CD4-positive, alpha-beta memory T cell (primary cell): ENCODE data around the gene INSM2. TPM values are rescaled to one million over a fixed set of nuclear protein-coding genes. Genes with fewer than 3 reads are reported as not detected.

Experiments
- CTCF ChIA-PET: fragments of 350-600 bp; sonication (Branson Sonifier 250); formaldehyde crosslinking; loops from one replicate; lab custom pipeline; 2021; ENCODE audit warnings: inconsistent platforms; ENCODE audit not compliant: partially characterized antibody; lab: Charles Lee
- POLR2A ChIA-PET: fragments of 350-600 bp; sonication (Branson Sonifier 250); formaldehyde crosslinking; loops from one replicate; lab custom pipeline; 2021; ENCODE audit not compliant: partially characterized antibody; lab: Charles Lee
- DNase-seq, 5 donors: peaks; one replicate each; pipeline versions ENCODE4 v3.0.0 to v3.0.0-alpha.2; 2020 to 2022; ENCODE audit warnings: mixed read lengths in 1 of 5
- H3K27ac ChIP-seq: one replicate; pipeline ENCODE4 v1.7.0; 2013; ENCODE audit warnings: low read depth, low read length
- H3K27me3 ChIP-seq: 2 replicates; pipeline ENCODE4 v1.7.0; 2013; ENCODE audit warnings: mild to moderate bottlenecking, low read length, moderate library complexity; ENCODE audit not compliant: insufficient read depth
- H3K36me3 ChIP-seq: 2 replicates; pipeline ENCODE4 v1.7.0; 2013; ENCODE audit warnings: mild to moderate bottlenecking, low read length, moderate library complexity; ENCODE audit not compliant: insufficient read depth
- H3K4me1 ChIP-seq: 2 replicates; pipeline ENCODE4 v1.7.0; 2013; ENCODE audit warnings: mild to moderate bottlenecking, low read length, moderate library complexity; ENCODE audit not compliant: insufficient read depth
- H3K4me3 ChIP-seq, 2 donors: one replicate each; pipeline ENCODE4 v1.7.0; 2013; ENCODE audit warnings: low read length in 2 of 2, mild to moderate bottlenecking in 1 of 2
- H3K9me3 ChIP-seq, 2 donors: one replicate each; pipeline ENCODE4 v1.7.0; 2013; ENCODE audit warnings: low read length in 2 of 2, control low read depth in 1 of 2; ENCODE audit not compliant: control insufficient read depth in 1 of 2
- H3K27ac Mint-ChIP-seq, 7 donors: one replicate each; pipeline ENCODE4 v1.8.0; 2020 to 2021; ENCODE audit warnings: mixed read lengths in 7 of 7, mild to moderate bottlenecking in 6 of 7, inconsistent platforms in 3 of 7, moderate library complexity in 3 of 7
- H3K27me3 Mint-ChIP-seq, 2 donors: one replicate each; pipeline ENCODE4 v1.8.0; 2020 to 2021; ENCODE audit warnings: mixed read lengths in 2 of 2
- H3K36me3 Mint-ChIP-seq, 2 donors: one replicate each; pipeline ENCODE4 v1.8.0; 2020 to 2021; ENCODE audit warnings: mixed read lengths in 2 of 2, inconsistent platforms in 1 of 2, mild to moderate bottlenecking in 1 of 2
- H3K4me1 Mint-ChIP-seq, 4 donors: one replicate each; pipeline ENCODE4 v1.8.0; 2020 to 2021; ENCODE audit warnings: mixed read lengths in 4 of 4, mild to moderate bottlenecking in 1 of 4
- H3K4me3 Mint-ChIP-seq, 8 donors: one replicate each; pipeline ENCODE4 v1.8.0; 2020 to 2021; ENCODE audit warnings: mixed read lengths in 8 of 8, mild to moderate bottlenecking in 7 of 8, moderate library complexity in 6 of 8, inconsistent platforms in 3 of 8
- H3K9me3 Mint-ChIP-seq, 8 donors: one replicate each; pipeline ENCODE4 v1.8.0; 2020 to 2021; ENCODE audit warnings: mixed read lengths in 8 of 8, mild to moderate bottlenecking in 5 of 8, inconsistent platforms in 3 of 8, moderate library complexity in 1 of 8
- intact Hi-C: fragments of 100-400 bp; cut with micrococcal nuclease; formaldehyde crosslinking; loops from one replicate; pipeline ENCODE4 v1.15.1; 2023
- polyA plus RNA-seq, 2 donors: library from polyadenylated mRNA; unstranded; fragments of 300-500 nt; fragmentation: Illumina TruSeq; gene quantifications; one replicate each; pipeline ENCODE4 v1.2.3, GENCODE V29; 2021
- total RNA-seq, 2 experiments: library from RNA; stranded (reverse); gene quantifications; one replicate each; pipeline ENCODE4 v1.2.3, GENCODE V29; 2021

The INSM2 gene
- total and polyA plus RNA-seq, 4 experiments from 2014 or later, result not detected

GRCh38 chr14:35565871-35566464 is 32.0 kb downstream of the INSM2 start:
- Histone ChIP-seq H3K27me3 (no peaks in the 10 kb centered on the region), H3K4me3 (no peak overlapping the region), H3K9me3 (no peaks in the 10 kb centered on the region), H3K36me3 (no peaks in the 10 kb centered on the region), H3K4me1 (no peaks in the 10 kb centered on the region), H3K27ac (no peak overlapping the region)
- Mint-ChIP-seq H3K9me3 (no peaks in the 10 kb centered on the region), H3K27me3 (no peaks in the 10 kb centered on the region), H3K4me1 (peaks cover 0 to 4% (median 0%) of the 10 kb centered on the region in 4 donors), H3K4me3 (no peak overlapping the region), H3K36me3 (peaks cover 33 to 53% of the 10 kb centered on the region in 2 donors), H3K27ac (no peak overlapping the region)
- intact Hi-C loops, result no loop called here
- CTCF ChIA-PET, result no interaction called here
- POLR2A ChIA-PET, result no interaction called here
- DNase-seq, result no peak

GRCh38 chr14:35571598-35571997 is 37.6 kb downstream of the INSM2 start:
- Mint-ChIP-seq H3K36me3 (peaks cover 35 to 40% of the 10 kb centered on the region in 2 donors), H3K27ac (no peak overlapping the region), H3K9me3 (no peaks in the 10 kb centered on the region), H3K27me3 (no peaks in the 10 kb centered on the region), H3K4me3 (no peak overlapping the region), H3K4me1 (peaks cover 0 to 4% (median 0%) of the 10 kb centered on the region in 4 donors)
- CTCF ChIA-PET, result no interaction called here
- no peaks in the 10 kb centered on the region for H3K4me1 ChIP-seq
- no peaks in the 10 kb centered on the region for H3K27me3 ChIP-seq
- POLR2A ChIA-PET, result no interaction called here
- H3K27ac ChIP-seq, result no peak overlapping the region
- no peaks in the 10 kb centered on the region for H3K9me3 ChIP-seq
- DNase-seq, result no peak
- H3K36me3 ChIP-seq, result no peaks in the 10 kb centered on the region
- no peak overlapping the region for H3K4me3 ChIP-seq
- intact Hi-C loops, result no loop called here

- ChIA-PET POLR2A (no interaction called here), CTCF (no interaction called here)
- H3K27me3 Mint-ChIP-seq, result no peaks in the 10 kb centered on the region
Observed at GRCh38 chr14:35573911-35574310, 39.9 kb downstream of the INSM2 start.

DNA sequence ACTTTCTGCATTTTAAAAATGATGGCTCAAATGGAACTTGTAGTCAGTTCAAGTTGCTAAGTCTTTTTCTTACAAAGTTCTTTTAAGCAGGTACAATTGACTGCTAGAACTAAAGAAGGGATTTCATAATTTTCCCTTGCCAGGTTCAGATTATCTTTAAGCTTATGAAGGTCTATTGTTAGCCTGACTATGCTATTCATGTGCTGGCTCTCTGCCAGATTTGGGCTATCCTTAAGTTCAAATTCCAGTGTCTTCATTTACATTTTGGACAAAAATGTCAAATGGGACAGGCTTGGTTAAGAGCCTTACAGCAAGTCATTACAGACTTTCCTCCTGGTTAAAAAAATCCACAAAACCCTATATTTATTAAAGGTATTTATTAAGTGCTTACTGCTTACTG is 42.3 kb downstream of the INSM2 start:
- H3K36me3 Mint-ChIP-seq, result peaks cover 23 to 24% of the 10 kb centered on the region in 2 donors
- intact Hi-C loops, result no loop called here

More at GRCh38 chr14:35573911-35574310, 39.9 kb downstream of the INSM2 start:
- Histone ChIP-seq H3K27me3 (no peaks in the 10 kb centered on the region), H3K4me3 (no peak overlapping the region), H3K9me3 (no peaks in the 10 kb centered on the region), H3K4me1 (no peaks in the 10 kb centered on the region), H3K27ac (no peak overlapping the region), H3K36me3 (no peaks in the 10 kb centered on the region)
- Mint-ChIP-seq H3K36me3 (peaks cover 26 to 37% of the 10 kb centered on the region in 2 donors), H3K4me1 (peaks cover 0 to 4% (median 0%) of the 10 kb centered on the region in 4 donors), H3K4me3 (no peak overlapping the region), H3K27ac (no peak overlapping the region), H3K9me3 (no peaks in the 10 kb centered on the region)
- no peak for DNase-seq
- intact Hi-C loops, result no loop called here

DNA sequence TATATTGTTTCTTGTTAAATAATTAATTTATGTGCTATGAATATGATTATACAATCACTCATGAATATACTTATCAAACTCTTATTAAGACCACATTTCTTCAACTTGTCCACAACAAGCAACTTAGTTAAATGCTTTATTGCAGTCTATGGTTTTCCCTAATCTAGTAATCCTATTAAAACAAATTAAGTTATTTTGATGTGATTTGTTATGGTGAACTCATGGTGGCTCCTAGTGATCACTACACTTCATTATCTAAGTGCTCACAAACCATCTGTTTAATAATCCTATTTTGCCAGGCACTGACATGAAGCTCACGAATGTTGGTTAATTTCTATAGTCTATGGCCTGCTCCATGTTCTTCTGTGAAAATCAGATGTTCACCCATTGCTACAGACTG is 42.9 kb downstream of the INSM2 start:
- Mint-ChIP-seq H3K4me3 (no peak overlapping the region), H3K4me1 (peaks cover 0 to 5% (median under 1%) of the 10 kb centered on the region in 4 donors), H3K27ac (no peak overlapping the region), H3K27me3 (no peaks in the 10 kb centered on the region), H3K9me3 (no peaks in the 10 kb centered on the region), H3K36me3 (peaks cover 21 to 25% of the 10 kb centered on the region in 2 donors)
- H3K4me1 ChIP-seq, result no peaks in the 10 kb centered on the region
- POLR2A ChIA-PET, result no interaction called here
- CTCF ChIA-PET, result no interaction called here
- no peak overlapping the region for H3K27ac ChIP-seq
- no peak for DNase-seq
- H3K4me3 ChIP-seq, result no peak overlapping the region
- no peaks in the 10 kb centered on the region for H3K9me3 ChIP-seq
- H3K36me3 ChIP-seq, result no peaks in the 10 kb centered on the region
- intact Hi-C loops, result no loop called here
- H3K27me3 ChIP-seq, result no peaks in the 10 kb centered on the region

More for the DNA sequence above, 42.3 kb downstream of the INSM2 start:
- no peaks in the 10 kb centered on the region for H3K36me3 ChIP-seq
- no peak overlapping the region for H3K4me3 ChIP-seq
- no peaks in the 10 kb centered on the region for H3K27me3 ChIP-seq
- no peaks in the 10 kb centered on the region for H3K9me3 ChIP-seq
- Mint-ChIP-seq H3K4me3 (no peak overlapping the region), H3K4me1 (peaks cover 0 to 5% (median 0%) of the 10 kb centered on the region in 4 donors), H3K27ac (no peak overlapping the region), H3K27me3 (no peaks in the 10 kb centered on the region), H3K9me3 (no peaks in the 10 kb centered on the region)
- H3K4me1 ChIP-seq, result no peaks in the 10 kb centered on the region
- ChIA-PET CTCF (no interaction called here), POLR2A (no interaction called here)
- DNase-seq, result no peak
- H3K27ac ChIP-seq, result no peak overlapping the region

- POLR2A ChIA-PET, result no interaction called here
- intact Hi-C loops, result no loop called here
- no peaks in the 10 kb centered on the region for H3K9me3 Mint-ChIP-seq
- no peak for DNase-seq
- Histone ChIP-seq H3K27ac (no peak overlapping the region), H3K27me3 (no peaks in the 10 kb centered on the region), H3K36me3 (no peaks in the 10 kb centered on the region), H3K9me3 (no peaks in the 10 kb centered on the region), H3K4me3 (no peak overlapping the region), H3K4me1 (no peaks in the 10 kb centered on the region)
- peaks cover 16 to 29% of the 10 kb centered on the region in 2 donors for H3K36me3 Mint-ChIP-seq
- CTCF ChIA-PET, result no interaction called here
- H3K27ac Mint-ChIP-seq, result no peak overlapping the region
- H3K4me3 Mint-ChIP-seq, result no peak overlapping the region
- H3K4me1 Mint-ChIP-seq, result peaks cover 0 to 5% (median 1%) of the 10 kb centered on the region in 4 donors
- H3K27me3 Mint-ChIP-seq, result no peaks in the 10 kb centered on the region
Observed at GRCh38 chr14:35578135-35578534, 44.2 kb downstream of the INSM2 start.

GRCh38 chr14:35578639-35579038 is 44.7 kb downstream of the INSM2 start:
- ChIA-PET POLR2A (no interaction called here), CTCF (no interaction called here)
- Histone ChIP-seq H3K4me3 (no peak overlapping the region), H3K27ac (no peak overlapping the region), H3K9me3 (no peaks in the 10 kb centered on the region), H3K27me3 (no peaks in the 10 kb centered on the region), H3K36me3 (no peaks in the 10 kb centered on the region), H3K4me1 (no peaks in the 10 kb centered on the region)
- Mint-ChIP-seq H3K4me3 (no peak overlapping the region), H3K27me3 (no peaks in the 10 kb centered on the region), H3K36me3 (peaks cover 21 to 31% of the 10 kb centered on the region in 2 donors), H3K4me1 (peaks cover 0 to 5% (median 3%) of the 10 kb centered on the region in 4 donors), H3K9me3 (no peaks in the 10 kb centered on the region), H3K27ac (no peak overlapping the region)
- DNase-seq, result no peak
- intact Hi-C loops, result no loop called here
